HG02870 (cell line): ENCODE measurements around the gene PHLDB3.
"Not testable (repeated sequence)": the region's sequence is repeated elsewhere in the genome, so short reads cannot be mapped to it uniquely, and the experiment has no call there.

ENCODE experiments used
- ATAC-seq: cut with Tn5 transposase; IDR thresholded peaks from one replicate; pipeline ENCODE4 v1.9.1; 2021; ENCODE audit warnings: mild to moderate bottlenecking, moderate library complexity; ENCODE audit not compliant: unreplicated experiment

PHLDB3 gene

DNA sequence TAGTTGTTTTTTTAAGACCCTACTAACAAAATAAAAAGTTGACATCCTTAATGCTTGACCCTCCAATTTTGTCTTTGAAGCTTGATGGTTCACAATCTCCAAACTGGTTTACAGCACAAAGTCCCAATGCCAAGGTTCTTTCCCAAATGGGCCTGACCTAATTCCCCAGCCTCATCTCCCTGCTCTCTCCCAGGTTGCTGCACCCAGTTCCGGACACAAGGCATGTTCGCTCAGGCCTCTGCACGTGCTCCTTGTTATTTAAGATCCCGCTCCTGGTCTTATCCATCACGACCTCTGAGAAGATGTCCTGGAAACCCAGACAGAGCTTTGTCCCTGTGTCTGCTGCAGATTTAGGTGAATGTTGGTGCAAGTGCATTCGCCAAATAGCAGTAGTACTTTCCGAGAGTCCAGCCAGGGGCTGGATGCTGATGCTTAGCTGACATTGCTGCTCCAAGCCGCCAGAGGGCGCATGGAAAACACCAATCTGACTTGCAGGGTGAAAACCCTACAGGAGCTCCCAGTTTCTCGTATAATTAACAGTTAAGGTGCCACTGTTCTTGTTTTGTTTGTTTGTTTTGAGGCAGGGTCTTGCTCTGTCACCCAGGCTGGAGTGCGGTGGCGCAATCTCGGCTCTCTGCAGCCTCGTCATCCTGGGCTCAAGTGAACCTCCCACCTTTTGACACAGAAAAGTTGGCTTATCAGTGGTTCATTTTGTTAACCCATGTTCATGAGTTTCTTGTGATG, 57.6 kb downstream of the PHLDB3 start:
- ATAC-seq: no peak

- ATAC-seq: no peak
Measured at GRCh38 chr19:43445426-43445825, 59.1 kb downstream of the PHLDB3 start.

- ATAC-seq: no peak
Measured at GRCh38 chr19:43444531-43445287, 59.8 kb downstream of the PHLDB3 start.

- not testable (repeated sequence) for ATAC-seq
Measured at GRCh38 chr19:43444091-43444490, 60.5 kb downstream of the PHLDB3 start.

DNA sequence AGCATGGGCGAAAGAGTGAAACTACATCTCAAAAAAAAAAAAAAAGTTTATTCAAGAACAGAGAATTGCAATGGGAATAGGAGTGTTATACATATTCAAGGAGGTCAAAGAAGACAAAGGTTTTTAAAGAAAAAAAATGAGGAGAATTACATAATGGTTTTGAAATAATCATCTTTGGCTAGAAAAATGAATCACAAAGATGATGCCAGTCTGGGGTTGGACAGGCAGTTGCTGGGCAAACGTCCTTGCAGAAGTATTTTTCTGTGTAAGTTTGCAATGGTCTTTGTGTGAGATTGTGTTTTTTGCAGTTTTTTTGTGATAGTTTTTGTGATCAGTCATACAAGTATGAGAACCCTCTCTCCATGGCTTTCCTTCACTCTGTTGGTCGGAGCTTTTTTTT, 62.8 kb downstream of the PHLDB3 start:
- no peak for ATAC-seq

- no peak for ATAC-seq
Measured at GRCh38 chr19:43439709-43440063, 64.9 kb downstream of the PHLDB3 start.

DNA sequence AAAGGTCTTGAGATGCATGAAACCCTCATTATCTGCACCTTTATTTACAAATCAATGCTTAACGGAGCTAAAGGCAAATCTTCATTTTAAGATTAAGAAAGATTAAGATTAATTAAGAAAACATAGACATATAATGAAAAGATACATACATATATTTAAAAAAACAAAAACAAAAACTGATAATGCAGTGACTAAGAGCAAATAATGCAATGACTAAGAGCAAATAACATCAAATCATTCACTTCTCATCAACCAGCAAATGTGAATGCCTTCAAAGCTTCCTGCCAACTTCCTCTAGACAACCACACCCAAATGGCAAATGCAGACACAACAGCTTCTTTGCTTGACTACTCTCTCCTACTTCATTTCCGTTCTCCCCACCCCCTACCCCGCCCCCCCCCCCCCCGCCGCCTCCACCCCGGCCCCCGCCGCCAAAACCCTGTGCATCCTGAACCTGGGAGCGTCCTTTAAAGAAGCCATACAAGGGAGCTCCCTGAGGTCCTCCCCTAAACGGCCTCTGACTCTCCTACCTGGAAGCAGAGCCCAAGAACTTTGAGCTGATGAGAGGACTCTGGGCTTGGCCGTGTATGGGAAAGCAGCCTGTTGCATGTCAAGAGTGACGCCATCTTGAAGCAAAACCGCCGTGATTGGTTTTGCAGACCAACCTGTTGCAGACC, 65.4 kb downstream of the PHLDB3 start:
- ATAC-seq: no peak

DNA sequence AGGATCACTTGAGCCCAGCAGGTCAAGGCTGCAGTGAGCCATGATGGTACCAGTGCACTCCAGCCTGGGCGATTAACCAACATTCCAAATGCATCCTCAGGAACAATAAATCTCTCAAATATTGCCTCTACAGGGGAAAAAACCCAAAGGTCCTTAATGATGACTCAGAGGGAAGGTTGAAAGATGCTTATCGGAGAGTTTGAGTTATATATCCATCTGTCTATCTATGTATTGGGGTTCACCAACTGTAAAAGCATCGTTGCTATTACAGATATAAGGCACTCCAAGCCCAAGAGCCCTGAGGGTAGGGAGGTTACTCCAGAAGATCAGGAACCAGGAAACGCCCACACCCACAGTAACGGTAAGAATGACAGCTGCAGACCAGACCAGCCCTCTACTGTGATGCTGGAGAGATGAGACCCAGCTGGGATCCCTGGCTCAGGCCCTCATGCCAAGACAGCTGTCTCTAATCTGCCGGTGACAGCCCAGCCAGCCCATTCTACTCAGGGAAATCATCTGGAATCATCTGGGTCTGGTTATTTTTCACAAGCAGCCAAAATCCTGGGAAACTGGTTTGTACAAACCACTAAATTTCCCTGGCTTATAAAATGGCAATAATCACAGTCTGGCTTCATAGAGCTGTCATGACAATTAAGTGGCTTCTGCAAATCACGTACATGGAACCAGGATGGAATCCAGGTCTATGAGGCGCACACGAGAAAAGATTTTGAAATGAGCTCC, 66.1 kb downstream of the PHLDB3 start:
- ATAC-seq: no peak

GRCh38 chr19:43437712-43438111, 66.8 kb downstream of the PHLDB3 start:
- ATAC-seq: no peak

DNA sequence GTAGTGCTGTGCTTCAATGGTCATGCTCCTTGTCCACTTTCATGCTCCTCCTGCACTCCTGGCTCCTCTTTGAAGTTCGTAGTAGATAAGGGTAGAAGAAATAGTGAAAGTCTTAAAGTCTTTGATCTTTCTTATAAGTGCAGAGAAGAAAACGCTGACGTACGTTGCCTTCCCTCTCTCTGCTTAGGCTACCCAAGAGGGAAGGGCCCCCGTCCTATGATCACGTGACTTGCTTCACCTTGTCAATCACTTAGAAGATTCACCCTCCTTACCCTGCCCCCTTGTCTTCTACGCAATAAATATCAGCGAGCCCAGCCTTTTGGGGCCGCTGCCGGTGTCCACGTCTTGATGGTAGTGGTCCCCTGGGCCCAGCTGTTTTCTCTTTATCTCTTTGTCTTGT, 67.3 kb downstream of the PHLDB3 start:
- ATAC-seq: not testable (repeated sequence)

- no peak for ATAC-seq
Measured at GRCh38 chr19:43435775-43436174, 68.8 kb downstream of the PHLDB3 start.

DNA sequence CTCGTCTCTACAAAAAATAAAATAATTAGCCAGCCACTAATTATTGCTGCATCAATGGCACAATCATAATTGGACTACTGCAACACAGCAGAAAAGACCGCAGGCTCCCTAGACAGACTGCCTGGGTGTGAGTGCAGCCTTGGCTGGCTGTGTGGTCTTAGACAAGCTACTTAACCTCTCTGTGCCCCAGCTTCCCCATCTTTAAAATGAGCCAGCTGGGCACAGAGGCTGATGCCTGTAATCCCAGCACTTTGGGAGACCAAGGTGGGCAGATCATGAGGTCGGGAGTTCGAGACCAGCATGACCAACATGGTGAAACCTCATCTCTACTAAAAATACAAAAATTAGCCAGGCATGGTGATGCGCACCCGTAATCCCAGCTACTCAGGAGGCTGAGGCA, 70.9 kb downstream of the PHLDB3 start:
- no peak for ATAC-seq

- no peak for ATAC-seq
Measured at GRCh38 chr19:43433358-43433673, 71.2 kb downstream of the PHLDB3 start.

- ATAC-seq: no peak
Measured at GRCh38 chr19:43430976-43431375, 73.6 kb downstream of the PHLDB3 start.

- no peak for ATAC-seq
Measured at GRCh38 chr19:43430142-43430710, 74.3 kb downstream of the PHLDB3 start.

DNA sequence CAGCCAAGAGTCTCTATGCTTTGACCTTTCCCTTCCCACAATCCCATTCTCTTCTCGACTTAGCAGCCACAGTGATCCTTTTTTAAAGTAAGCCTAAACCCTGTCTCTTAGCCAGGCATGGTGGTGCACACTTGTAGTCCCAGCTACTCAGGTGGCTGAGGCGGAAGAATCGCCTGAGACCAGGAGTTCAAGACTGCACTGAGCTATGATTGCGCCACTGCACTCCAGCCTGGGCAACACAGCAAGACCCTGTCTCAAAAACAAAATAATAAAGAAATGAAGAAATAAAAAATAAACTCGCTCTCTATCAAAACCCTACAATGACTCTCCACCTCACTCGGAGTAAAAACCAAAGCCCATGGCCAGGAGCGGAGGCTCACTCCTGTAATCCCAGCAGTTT, 75.2 kb downstream of the PHLDB3 start:
- ATAC-seq: no peak

DNA sequence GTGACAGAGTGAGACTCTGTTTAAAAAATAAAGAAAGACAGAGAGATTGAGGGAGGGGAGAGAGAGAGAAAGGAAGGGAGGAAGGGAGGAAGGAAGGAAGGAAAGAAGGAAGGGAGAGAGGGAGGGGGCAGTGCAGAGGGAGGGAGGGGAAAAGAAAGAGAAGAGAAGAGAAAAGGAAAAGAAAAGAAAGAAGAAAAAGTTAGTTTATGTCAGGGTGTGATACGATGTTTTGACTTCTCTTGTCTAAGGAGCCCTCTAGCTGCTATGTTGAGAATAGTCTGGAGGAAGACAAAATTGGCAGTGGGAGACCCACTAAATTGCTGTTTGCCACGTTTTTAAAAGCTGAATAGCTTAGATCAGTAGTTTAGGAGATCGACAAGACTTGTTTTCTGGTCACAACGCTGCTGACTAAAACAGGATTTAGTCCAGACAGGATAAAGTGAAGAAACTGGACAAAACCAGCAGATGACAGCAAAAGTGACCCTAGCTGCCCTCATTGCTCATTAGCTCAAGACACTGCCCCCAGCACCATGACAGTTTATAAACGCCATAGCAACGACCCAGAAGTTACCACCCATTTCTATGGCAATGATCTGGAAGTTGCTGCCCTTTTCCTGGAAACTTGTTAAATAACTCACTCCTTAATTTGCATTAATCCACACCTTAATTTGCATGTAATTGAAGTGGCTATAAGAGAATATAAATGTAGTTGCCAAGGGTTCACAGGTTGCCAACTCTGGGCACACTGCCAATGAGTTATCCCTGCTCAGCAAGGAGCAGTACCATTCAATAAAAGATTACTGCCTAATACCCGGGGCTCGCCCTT, 78.8 kb downstream of the PHLDB3 start:
- no peak for ATAC-seq
